ENCODE results near the gene COL6A1.

Gene COL6A1

GRCh38 chr21:46008893-46009621 lies 27.5 kb downstream of the COL6A1 start:
- DNase-seq = no peak

- no peak for DNase-seq
Observed at GRCh38 chr21:46009951-46010705, 28.6 kb downstream of the COL6A1 start.

GRCh38 chr21:46011267-46011967 lies 29.8 kb downstream of the COL6A1 start:
- no peak for DNase-seq

- DNase-seq = no peak
Observed at GRCh38 chr21:46012154-46012553, 30.6 kb downstream of the COL6A1 start.

GRCh38 chr21:46014828-46015227 lies 33.3 kb downstream of the COL6A1 start:
- DNase-seq = no peak

GRCh38 chr21:46017148-46017547 lies 35.6 kb downstream of the COL6A1 start:
- DNase-seq = no peak

- no peak for DNase-seq
Observed at GRCh38 chr21:46017695-46018094, 36.1 kb downstream of the COL6A1 start.

- no peak for DNase-seq
Observed at GRCh38 chr21:46018615-46019014, 37.0 kb downstream of the COL6A1 start.

- DNase-seq = no peak
Observed at GRCh38 chr21:46020581-46020980, 39.0 kb downstream of the COL6A1 start.

GRCh38 chr21:46021398-46021797 lies 39.8 kb downstream of the COL6A1 start:
- no peak for DNase-seq

- no peak for DNase-seq
Observed at GRCh38 chr21:46021978-46022544, 40.5 kb downstream of the COL6A1 start.

- DNase-seq = no peak
Observed at GRCh38 chr21:46022551-46023525, 41.3 kb downstream of the COL6A1 start.

- DNase-seq = no peak
Observed at GRCh38 chr21:46023555-46023954, 42.0 kb downstream of the COL6A1 start.

GRCh38 chr21:46024141-46024540 lies 42.6 kb downstream of the COL6A1 start:
- DNase-seq = no peak

GRCh38 chr21:46025113-46025770 lies 43.7 kb downstream of the COL6A1 start:
- no peak for DNase-seq

GRCh38 chr21:46027851-46028493 lies 46.4 kb downstream of the COL6A1 start:
- DNase-seq = no peak

GRCh38 chr21:46028573-46029091 lies 47.1 kb downstream of the COL6A1 start:
- DNase-seq = no peak

GRCh38 chr21:46029186-46029924 lies 47.8 kb downstream of the COL6A1 start:
- no peak for DNase-seq

- DNase-seq = no peak
Observed at GRCh38 chr21:46031484-46031883, 49.9 kb downstream of the COL6A1 start.

- no peak for DNase-seq
Observed at GRCh38 chr21:46032100-46032499, 50.5 kb downstream of the COL6A1 start.

All from CD4-positive, alpha-beta T cell treated with Interleukin-6 for 4 hours (primary cell).